GM12873 (cell line): ENCODE data around the gene SMIM10L1.

Experiments used
- TF ChIP-seq, protein P1 (sequence below): IDR thresholded peaks from 2 replicates; pipeline ENCODE4 v1.5.1; 2012; ENCODE audit warnings: low read depth, mild to moderate bottlenecking, moderate library complexity, low read length, control low read depth; ENCODE audit not compliant: insufficient read depth; ENCODE audit errors: missing control alignments

SMIM10L1 gene

DNA sequence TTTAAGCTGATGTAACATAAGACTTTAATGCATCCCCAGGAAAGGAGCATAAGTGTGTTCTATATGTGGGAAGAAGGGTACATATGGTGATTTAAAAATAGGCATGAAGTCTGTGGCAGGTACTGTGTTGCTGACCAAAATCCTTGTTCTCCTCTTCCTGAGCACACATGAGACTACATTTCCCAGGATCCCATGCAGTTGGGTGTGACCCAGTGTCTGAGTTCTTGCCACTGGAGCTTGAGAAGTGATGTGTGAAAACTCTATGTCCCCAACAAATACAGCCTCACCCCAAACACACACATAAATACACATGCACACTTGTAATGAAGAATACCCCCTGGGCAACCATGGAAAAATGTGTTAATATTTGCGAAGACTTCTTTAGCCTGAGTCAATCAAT is 8.5 kb upstream of the SMIM10L1 start:
- TF ChIP-seq, protein P1, sequence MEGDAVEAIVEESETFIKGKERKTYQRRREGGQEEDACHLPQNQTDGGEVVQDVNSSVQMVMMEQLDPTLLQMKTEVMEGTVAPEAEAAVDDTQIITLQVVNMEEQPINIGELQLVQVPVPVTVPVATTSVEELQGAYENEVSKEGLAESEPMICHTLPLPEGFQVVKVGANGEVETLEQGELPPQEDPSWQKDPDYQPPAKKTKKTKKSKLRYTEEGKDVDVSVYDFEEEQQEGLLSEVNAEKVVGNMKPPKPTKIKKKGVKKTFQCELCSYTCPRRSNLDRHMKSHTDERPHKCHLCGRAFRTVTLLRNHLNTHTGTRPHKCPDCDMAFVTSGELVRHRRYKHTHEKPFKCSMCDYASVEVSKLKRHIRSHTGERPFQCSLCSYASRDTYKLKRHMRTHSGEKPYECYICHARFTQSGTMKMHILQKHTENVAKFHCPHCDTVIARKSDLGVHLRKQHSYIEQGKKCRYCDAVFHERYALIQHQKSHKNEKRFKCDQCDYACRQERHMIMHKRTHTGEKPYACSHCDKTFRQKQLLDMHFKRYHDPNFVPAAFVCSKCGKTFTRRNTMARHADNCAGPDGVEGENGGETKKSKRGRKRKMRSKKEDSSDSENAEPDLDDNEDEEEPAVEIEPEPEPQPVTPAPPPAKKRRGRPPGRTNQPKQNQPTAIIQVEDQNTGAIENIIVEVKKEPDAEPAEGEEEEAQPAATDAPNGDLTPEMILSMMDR = no peak

GRCh38 chr12:11164384-11164783 is 6.6 kb upstream of the SMIM10L1 start:
- TF ChIP-seq, protein P1 = no peak

DNA sequence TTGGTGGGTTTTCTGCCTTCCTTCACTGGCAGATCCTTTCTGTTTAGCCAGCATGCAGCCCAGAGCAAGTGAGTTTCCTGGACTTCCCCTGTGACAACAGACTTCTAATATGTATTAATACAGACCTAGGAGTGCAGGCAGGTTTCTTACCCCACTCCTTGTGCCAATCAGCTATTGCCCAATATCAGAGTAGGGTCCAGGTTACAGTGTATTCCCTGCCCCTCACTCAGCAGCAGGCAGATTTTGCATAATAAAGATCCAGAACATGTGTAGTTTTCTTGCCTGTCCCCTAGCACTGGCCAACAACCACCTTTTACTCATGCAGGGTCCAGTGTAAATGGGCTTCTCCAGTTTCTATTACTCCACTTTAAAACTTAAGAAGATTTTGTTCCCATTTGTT is 4.7 kb upstream of the SMIM10L1 start:
- TF ChIP-seq, protein P1 = no peak

DNA sequence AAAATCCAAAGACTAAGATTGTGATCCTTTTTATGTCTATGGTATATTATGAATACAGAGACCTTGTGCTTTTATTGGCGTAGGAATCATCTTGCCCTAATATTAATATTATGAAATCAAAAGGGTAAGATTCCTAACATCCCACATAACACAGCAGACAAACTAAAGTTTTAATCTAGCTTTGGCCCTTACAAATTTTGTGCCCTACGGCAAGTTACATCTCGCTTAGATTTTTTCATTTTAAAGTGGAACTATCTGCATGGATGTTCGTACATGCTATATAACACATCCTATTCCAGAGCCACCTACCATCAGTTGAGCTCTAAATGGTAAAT is 217 bp upstream of the SMIM10L1 start:
- TF ChIP-seq, protein P1 = no peak

- TF ChIP-seq, protein P1 = no peak
Observed at GRCh38 chr12:11171969-11172675, 1.1 kb downstream of the SMIM10L1 start.

DNA sequence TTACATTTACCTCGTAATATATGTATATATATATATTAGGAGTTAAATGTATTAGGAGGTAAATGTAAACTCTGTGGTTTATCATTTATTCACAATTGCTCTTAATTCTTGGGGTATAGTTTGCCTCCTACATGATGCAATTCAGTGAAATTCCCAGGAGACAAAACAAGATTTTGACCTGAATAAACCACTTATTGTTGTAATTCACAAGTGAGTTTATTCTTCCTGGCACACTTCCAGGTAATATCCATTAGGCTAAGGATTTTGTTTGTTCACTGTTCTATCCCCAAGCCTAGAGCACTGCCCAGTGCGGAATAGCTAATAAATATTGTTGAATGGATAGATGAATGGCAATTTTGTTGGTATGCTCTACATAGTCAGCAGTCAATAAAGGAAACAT is 3.0 kb downstream of the SMIM10L1 start:
- TF ChIP-seq, protein P1 = no peak

GRCh38 chr12:11178250-11178649 is 7.3 kb downstream of the SMIM10L1 start:
- TF ChIP-seq, protein P1 = no peak
